Mesodermal cell (in vitro differentiated cells): ENCODE measurements around the gene MDGA2.
A peak's percentile ranks its signal among the peaks of the same experiment; 100 is the strongest.
"Not testable (repeated sequence)": the region's sequence is repeated elsewhere in the genome, so short reads cannot be mapped to it uniquely, and the experiment has no call there.

Source experiments
- H3K27ac ChIP-seq: 2 replicates; pipeline ENCODE4 v1.7.0; 2013; ENCODE audit warnings: mild to moderate bottlenecking, low read depth, low read length, moderate library complexity; ENCODE audit not compliant: severe bottlenecking
- H3K36me3 ChIP-seq: 2 replicates; pipeline ENCODE4 v1.7.1; 2013; ENCODE audit warnings: mild to moderate bottlenecking, low read length, moderate library complexity; ENCODE audit not compliant: control insufficient read depth, insufficient read depth
- H3K4me1 ChIP-seq: one replicate; pipeline ENCODE4 v1.7.1; 2013; ENCODE audit warnings: mild to moderate bottlenecking, low read length; ENCODE audit not compliant: insufficient read depth, control insufficient read depth, poor library complexity, severe bottlenecking
- H3K4me3 ChIP-seq: 2 replicates; pipeline ENCODE4 v1.7.0; 2013; ENCODE audit warnings: low read length, control low read depth, mild to moderate bottlenecking; ENCODE audit not compliant: insufficient read depth, poor library complexity, severe bottlenecking; ENCODE audit errors: extremely low read depth
- H3K9me3 ChIP-seq: 2 replicates; pipeline ENCODE4 v1.7.1; 2013; ENCODE audit warnings: mild to moderate bottlenecking, low read length, moderate library complexity; ENCODE audit not compliant: control insufficient read depth
- WGBS, 2 experiments: methylation state at CpG; one replicate each; pipeline ENCODE4 v1.1.5; 2013; ENCODE audit warnings: missing lambda C conversion rate in 2 of 2; ENCODE audit not compliant: insufficient coverage in 2 of 2; 5-methylcytosine and 5-hydroxymethylcytosine counted together

The MDGA2 gene

GRCh38 chr14:47257013-47257412, 418.4 kb downstream of the MDGA2 start:
- peaks cover 7% of the 10 kb centered on the region for H3K9me3 ChIP-seq
- no peak overlapping the region for H3K4me3 ChIP-seq
- 74 to 91% methylated on average over 2 of the region's 2 CpGs for WGBS, 2 experiments
- no peak overlapping the region for H3K27ac ChIP-seq
- H3K36me3 ChIP-seq: no peaks in the 10 kb centered on the region
- no peaks in the 10 kb centered on the region for H3K4me1 ChIP-seq

- WGBS, 2 experiments: 78 to 96% methylated on average over 3 to 4 of the region's 4 CpGs
- Histone ChIP-seq H3K9me3 (peaks cover 7% of the 10 kb centered on the region), H3K36me3 (no peaks in the 10 kb centered on the region), H3K4me1 (no peaks in the 10 kb centered on the region), H3K27ac (no peak overlapping the region), H3K4me3 (no peak overlapping the region)
These were observed 422.6 kb downstream of the MDGA2 start for GRCh38 chr14:47252802-47253201.

- Histone ChIP-seq H3K4me3 (no peak overlapping the region), H3K4me1 (no peaks in the 10 kb centered on the region), H3K9me3 (no peaks in the 10 kb centered on the region), H3K36me3 (no peaks in the 10 kb centered on the region), H3K27ac (no peak overlapping the region)
- no CpG with 5 or more reads among the region's 1 CpG for WGBS, 2 experiments
These were observed 429.0 kb downstream of the MDGA2 start for GRCh38 chr14:47246367-47246766.

GRCh38 chr14:47242579-47242978, 432.8 kb downstream of the MDGA2 start:
- not testable (repeated sequence) for H3K4me3 ChIP-seq, H3K4me1 ChIP-seq, H3K36me3 ChIP-seq, H3K9me3 ChIP-seq, H3K27ac ChIP-seq
- WGBS, 2 experiments: 95 to 100% methylated on average over 2 to 4 of the region's 18 CpGs

- Histone ChIP-seq H3K4me1 (no peaks in the 10 kb centered on the region), H3K4me3 (no peak overlapping the region), H3K36me3 (no peaks in the 10 kb centered on the region), H3K9me3 (no peaks in the 10 kb centered on the region), H3K27ac (no peak overlapping the region)
- WGBS, 2 experiments: no CpG with 5 or more reads among the region's 1 CpG
These were observed 434.5 kb downstream of the MDGA2 start for GRCh38 chr14:47240748-47241437.

GRCh38 chr14:47235619-47236018, 439.8 kb downstream of the MDGA2 start:
- H3K4me1 ChIP-seq: no peaks in the 10 kb centered on the region
- H3K36me3 ChIP-seq: no peaks in the 10 kb centered on the region
- no peak overlapping the region for H3K4me3 ChIP-seq
- no peak overlapping the region for H3K27ac ChIP-seq
- H3K9me3 ChIP-seq: no peaks in the 10 kb centered on the region
- WGBS, 2 experiments: 92 to 100% methylated on average over 1 to 2 of the region's 3 CpGs

- Histone ChIP-seq H3K27ac (peak overlapping the region; percentile 71), H3K4me3 (no peak overlapping the region), H3K9me3 (no peaks in the 10 kb centered on the region), H3K4me1 (no peaks in the 10 kb centered on the region), H3K36me3 (no peaks in the 10 kb centered on the region)
- WGBS, 2 experiments: 85 to 97% methylated on average over 3 to 5 of the region's 5 CpGs
These were observed 448.4 kb downstream of the MDGA2 start for GRCh38 chr14:47226877-47227520.

- Histone ChIP-seq H3K36me3 (no peaks in the 10 kb centered on the region), H3K27ac (no peak overlapping the region), H3K4me3 (no peak overlapping the region), H3K4me1 (no peaks in the 10 kb centered on the region), H3K9me3 (no peaks in the 10 kb centered on the region)
- WGBS, 2 experiments: no CpG with 5 or more reads among the region's 4 CpGs
These were observed 451.7 kb downstream of the MDGA2 start for GRCh38 chr14:47223656-47224055.

- H3K9me3 ChIP-seq: no peaks in the 10 kb centered on the region
- no peak overlapping the region for H3K27ac ChIP-seq
- WGBS, 2 experiments: 67 to 83% methylated on average over 1 to 2 of the region's 2 CpGs
- no peak overlapping the region for H3K4me3 ChIP-seq
- no peaks in the 10 kb centered on the region for H3K36me3 ChIP-seq
- H3K4me1 ChIP-seq: no peaks in the 10 kb centered on the region
These were observed 455.3 kb downstream of the MDGA2 start for GRCh38 chr14:47220096-47220495.

- Histone ChIP-seq H3K27ac (no peak overlapping the region), H3K4me3 (no peak overlapping the region), H3K4me1 (no peaks in the 10 kb centered on the region), H3K9me3 (no peaks in the 10 kb centered on the region), H3K36me3 (no peaks in the 10 kb centered on the region)
- WGBS, 2 experiments: 89 to 92% methylated on average over 1 of the region's 1 CpG
These were observed 464.1 kb downstream of the MDGA2 start for GRCh38 chr14:47211263-47211662.

GRCh38 chr14:47210099-47210498, 465.3 kb downstream of the MDGA2 start:
- Histone ChIP-seq H3K27ac (no peak overlapping the region), H3K4me1 (no peaks in the 10 kb centered on the region), H3K4me3 (no peak overlapping the region), H3K9me3 (no peaks in the 10 kb centered on the region), H3K36me3 (no peaks in the 10 kb centered on the region)
